ENCODE measurements around the gene AKR1A1.

AKR1A1 gene

GRCh38 chr1:45610589-45611226, 60.1 kb downstream of the AKR1A1 start:
- H3K9ac ChIP-seq (ENCODE audit: low read depth, low read length): no peak overlapping the region
- no peaks in the 10 kb centered on the region for H3K27me3 ChIP-seq (ENCODE audit: control insufficient read depth, insufficient read depth, low read length)
- H3K9me3 ChIP-seq (ENCODE audit: control insufficient read depth, insufficient read depth, low read length): no peaks in the 10 kb centered on the region
- no peak overlapping the region for H3K4me3 ChIP-seq (ENCODE audit: low read depth, low read length)
- no peaks in the 10 kb centered on the region for H3K4me1 ChIP-seq (ENCODE audit: control insufficient read depth, insufficient read depth, low read length)
- peaks cover 53% of the 10 kb centered on the region for H3K36me3 ChIP-seq (ENCODE audit: control insufficient read depth, insufficient read depth, low read length)

DNA sequence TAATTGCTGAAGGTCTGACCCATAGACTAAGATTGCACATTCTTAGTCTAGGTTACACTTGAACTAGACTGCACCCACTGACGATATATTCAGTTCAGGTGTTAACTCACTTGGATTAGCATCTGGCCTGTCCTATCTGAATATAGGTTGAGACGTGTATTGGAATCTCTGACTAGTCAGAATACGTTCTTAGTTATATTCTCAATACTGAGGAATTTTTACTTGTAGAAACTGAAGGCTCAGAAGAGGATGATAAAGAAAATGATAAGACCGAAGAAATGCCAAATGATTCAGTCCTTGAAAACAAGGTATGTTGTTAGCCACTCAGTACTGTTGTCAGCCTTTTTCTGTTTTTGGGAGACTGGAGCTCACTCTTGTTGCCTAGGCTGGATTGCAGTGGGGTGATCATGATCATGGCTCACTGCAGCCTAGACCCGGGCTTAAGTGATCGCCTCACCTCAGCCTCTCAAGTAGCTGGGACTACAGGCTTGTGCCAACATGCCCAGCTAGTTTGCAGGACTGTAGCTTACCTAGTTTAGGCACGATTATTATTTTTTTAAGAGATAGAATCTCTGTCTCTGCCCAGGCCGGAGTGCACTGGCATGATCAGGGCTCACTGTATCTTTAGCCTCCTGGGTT, 62.4 kb downstream of the AKR1A1 start:
- H3K9ac ChIP-seq (ENCODE audit: low read depth, low read length): no peak overlapping the region
- H3K4me3 ChIP-seq (ENCODE audit: low read depth, low read length): no peak overlapping the region
- H3K36me3 ChIP-seq (ENCODE audit: control insufficient read depth, insufficient read depth, low read length): peaks cover 59% of the 10 kb centered on the region
- no peaks in the 10 kb centered on the region for H3K9me3 ChIP-seq (ENCODE audit: control insufficient read depth, insufficient read depth, low read length)
- H3K4me1 ChIP-seq (ENCODE audit: control insufficient read depth, insufficient read depth, low read length): no peaks in the 10 kb centered on the region
- no peaks in the 10 kb centered on the region for H3K27me3 ChIP-seq (ENCODE audit: control insufficient read depth, insufficient read depth, low read length)

GRCh38 chr1:45615885-45616284, 65.3 kb downstream of the AKR1A1 start:
- Histone ChIP-seq H3K36me3 (ENCODE audit: control insufficient read depth, insufficient read depth, low read length) (peaks cover 41% of the 10 kb centered on the region), H3K4me3 (ENCODE audit: low read depth, low read length) (no peak overlapping the region), H3K9me3 (ENCODE audit: control insufficient read depth, insufficient read depth, low read length) (no peaks in the 10 kb centered on the region), H3K9ac (ENCODE audit: low read depth, low read length) (no peak overlapping the region), H3K27me3 (ENCODE audit: control insufficient read depth, insufficient read depth, low read length) (no peaks in the 10 kb centered on the region), H3K4me1 (ENCODE audit: control insufficient read depth, insufficient read depth, low read length) (no peaks in the 10 kb centered on the region)

DNA sequence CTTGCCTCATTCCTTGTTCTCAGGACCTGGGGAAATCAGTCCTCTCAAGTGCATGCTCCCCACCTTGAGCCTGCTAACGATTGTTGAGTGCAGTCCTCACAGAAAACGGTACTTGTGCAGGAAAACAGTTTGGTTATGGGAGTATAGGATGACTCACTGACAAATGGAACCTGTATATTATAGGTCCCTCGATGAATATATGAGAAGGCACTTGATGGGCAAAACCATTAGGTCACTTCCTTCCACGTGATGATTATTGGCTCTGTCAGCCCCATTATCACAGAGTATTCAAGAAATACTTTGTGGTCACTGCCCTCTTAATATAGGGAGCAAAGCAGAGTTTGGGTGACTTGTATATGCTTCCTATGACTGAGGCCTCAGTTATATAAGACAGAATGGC, 67.0 kb downstream of the AKR1A1 start:
- Histone ChIP-seq H3K9ac (ENCODE audit: low read depth, low read length) (no peak overlapping the region), H3K4me3 (ENCODE audit: low read depth, low read length) (no peak overlapping the region), H3K4me1 (ENCODE audit: control insufficient read depth, insufficient read depth, low read length) (no peaks in the 10 kb centered on the region), H3K9me3 (ENCODE audit: control insufficient read depth, insufficient read depth, low read length) (no peaks in the 10 kb centered on the region), H3K36me3 (ENCODE audit: control insufficient read depth, insufficient read depth, low read length) (peaks cover 34% of the 10 kb centered on the region), H3K27me3 (ENCODE audit: control insufficient read depth, insufficient read depth, low read length) (no peaks in the 10 kb centered on the region)

DNA sequence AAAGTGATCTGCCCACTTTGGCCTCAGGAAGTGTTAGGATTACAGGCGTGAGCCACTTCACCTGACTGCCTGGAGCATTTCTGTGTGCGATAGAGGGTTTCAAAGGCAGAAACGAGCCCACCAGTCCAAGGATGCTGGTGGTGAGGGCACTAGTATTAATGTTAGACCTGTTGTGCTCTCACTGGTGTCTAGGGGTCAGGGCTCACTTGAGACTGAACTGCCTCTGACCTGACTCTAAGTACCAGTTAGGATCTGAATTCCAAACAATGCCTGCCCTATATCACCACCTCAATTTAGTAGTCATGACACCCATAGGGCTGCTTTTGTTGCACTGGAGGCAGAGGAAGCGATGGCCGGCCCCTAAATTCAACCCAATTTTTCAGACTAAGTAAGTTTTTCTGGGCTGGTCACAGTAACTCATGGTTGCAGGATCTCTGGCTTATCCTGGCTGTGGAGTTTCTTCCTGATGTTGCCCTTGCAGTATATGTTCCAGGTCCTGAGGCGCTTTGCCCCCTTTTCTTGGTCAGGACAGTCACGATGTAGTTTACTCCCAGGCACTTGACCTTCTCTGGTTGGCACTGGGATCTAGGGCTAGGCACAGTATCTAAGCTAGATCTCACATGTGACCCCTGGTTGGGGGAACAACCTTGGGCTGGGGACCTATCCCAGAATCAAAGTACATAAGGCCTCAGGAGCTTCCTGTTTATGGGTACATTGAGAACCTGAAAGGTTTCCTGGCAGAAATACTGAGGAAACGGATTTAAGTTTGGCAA, 68.7 kb downstream of the AKR1A1 start:
- Histone ChIP-seq H3K4me1 (ENCODE audit: control insufficient read depth, insufficient read depth, low read length) (no peaks in the 10 kb centered on the region), H3K4me3 (ENCODE audit: low read depth, low read length) (no peak overlapping the region), H3K9me3 (ENCODE audit: control insufficient read depth, insufficient read depth, low read length) (no peaks in the 10 kb centered on the region), H3K27me3 (ENCODE audit: control insufficient read depth, insufficient read depth, low read length) (no peaks in the 10 kb centered on the region), H3K36me3 (ENCODE audit: control insufficient read depth, insufficient read depth, low read length) (peaks cover 41% of the 10 kb centered on the region), H3K9ac (ENCODE audit: low read depth, low read length) (peak overlapping the region; percentile 47)

Data from iPS-15b (cell line).